Inflammatory macrophage (primary cell): ENCODE measurements around the gene CCDC142.
"Not testable (repeated sequence)": the region's sequence is repeated elsewhere in the genome, so short reads cannot be mapped to it uniquely, and the experiment has no call there.

Experiments
- DNase-seq, 2 donors: peaks; one replicate each; pipeline ENCODE4 v3.0.0-alpha.2; 2020 to 2022

The CCDC142 gene

DNA sequence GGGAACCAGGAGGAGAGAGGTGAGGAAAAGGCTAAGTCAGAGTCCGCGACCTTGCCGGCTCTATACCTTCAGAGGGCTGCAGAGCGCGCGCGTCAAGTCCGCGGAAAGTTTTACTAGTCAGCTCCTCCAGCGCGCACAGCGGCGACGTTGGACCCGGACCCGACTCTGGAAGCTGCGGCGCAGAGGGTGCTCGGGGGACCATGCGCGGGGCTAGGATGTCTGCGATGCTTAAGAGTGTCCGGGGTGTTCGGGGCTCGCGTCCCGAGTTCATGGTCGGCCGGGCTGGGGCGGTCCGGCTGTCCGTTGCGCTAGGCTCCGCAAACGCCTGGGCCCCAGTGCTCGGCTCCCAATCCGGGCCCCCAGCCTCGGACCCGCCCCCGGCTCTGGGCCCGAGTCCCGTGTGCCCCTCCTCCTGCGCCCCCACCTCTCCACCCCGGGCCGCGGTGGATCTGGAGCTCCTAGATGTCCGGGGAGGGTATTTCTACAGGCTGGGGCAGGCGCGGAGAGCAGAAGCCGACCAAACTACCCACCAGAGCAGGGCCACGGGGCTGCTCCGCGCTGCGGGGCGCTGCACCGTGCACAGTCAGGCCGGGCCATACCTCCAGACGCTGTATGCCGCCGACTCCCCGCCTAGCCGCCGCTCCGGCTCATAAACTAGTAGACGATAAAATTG lies 16.6 kb upstream of the CCDC142 start, which contains the start of gene LBX2:
Gene LBX2, minus strand, starts transcription at position 337 of the 673 bp plus-strand sequence. Its CDS starts 66 bp downstream, at position 271.
- DNase-seq: no peak

DNA sequence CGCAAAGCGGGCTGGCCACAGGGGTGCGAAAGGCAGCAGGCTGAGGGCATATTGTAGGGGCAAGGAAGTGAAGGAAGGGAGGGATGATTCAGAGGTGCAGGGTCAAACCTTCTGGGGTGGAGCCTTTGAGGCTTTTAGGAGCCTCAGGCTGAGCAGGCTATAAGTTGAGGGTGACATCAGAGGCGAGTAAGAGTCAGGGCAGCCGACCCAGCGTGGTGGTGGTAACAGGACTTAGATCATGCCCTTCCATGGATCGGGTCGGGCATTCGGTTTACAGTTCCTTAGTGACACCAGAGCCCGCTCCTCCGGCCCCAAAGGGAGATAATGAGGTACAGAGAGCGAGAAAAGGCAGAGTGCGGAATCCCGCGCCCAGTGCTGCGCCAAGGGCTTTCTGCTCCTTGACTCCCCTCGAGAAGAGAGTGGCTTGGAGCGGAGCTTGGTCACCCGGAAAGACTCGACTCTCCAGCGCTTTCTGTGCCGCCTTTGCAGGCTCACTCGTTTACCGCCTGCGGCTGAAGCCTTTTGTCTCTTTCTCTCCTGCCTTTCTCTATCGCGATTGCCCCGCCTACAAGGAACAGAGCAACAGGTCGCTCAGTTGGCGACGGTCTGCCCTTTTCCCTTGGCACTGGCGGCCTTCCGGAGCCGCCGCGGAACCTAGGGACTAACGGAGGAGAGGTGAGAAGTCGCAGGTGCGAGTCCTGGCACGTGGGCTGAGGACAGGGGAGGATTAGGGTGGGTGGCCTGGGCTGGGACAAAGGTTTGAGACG lies 15.9 kb upstream of the CCDC142 start:
- peak; percentile 15 to 57 for DNase-seq

DNA sequence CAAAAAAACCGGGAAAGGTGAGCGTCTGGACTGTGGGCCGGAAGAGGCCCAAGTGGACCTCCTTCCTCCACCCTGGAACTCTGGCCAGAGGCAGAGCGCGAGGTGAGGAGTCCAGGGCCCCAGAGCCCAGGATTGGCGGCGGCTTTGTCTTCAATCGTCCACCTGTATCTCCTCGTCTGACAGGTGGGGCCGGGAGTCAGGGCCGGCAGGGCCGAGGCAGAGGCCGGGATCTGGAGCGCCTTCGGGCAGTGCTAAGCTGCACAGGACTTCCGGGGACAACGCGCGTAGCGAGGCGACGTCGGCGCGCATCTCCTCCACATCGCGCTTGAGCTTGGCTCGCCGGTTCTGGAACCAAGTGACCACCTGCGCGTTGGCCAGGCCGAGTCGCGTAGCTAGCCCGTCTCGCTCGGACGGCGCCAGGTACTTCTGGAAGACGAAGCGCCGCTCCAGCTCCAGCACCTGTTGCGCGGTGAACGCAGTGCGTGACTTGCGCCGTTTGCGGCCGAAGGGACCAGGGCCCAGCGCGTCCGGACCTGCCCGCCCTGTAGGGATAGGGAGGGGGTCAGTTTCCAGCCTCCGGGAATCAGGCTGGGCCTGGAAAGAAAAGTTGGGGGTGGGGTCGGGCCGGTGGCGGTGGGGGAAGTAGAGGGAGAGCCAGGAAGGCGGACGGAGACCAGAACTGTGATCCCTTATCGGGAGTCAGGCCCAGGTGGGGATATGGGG lies 15.1 kb upstream of the CCDC142 start:
- DNase-seq: peak; percentile 15 to 31

DNA sequence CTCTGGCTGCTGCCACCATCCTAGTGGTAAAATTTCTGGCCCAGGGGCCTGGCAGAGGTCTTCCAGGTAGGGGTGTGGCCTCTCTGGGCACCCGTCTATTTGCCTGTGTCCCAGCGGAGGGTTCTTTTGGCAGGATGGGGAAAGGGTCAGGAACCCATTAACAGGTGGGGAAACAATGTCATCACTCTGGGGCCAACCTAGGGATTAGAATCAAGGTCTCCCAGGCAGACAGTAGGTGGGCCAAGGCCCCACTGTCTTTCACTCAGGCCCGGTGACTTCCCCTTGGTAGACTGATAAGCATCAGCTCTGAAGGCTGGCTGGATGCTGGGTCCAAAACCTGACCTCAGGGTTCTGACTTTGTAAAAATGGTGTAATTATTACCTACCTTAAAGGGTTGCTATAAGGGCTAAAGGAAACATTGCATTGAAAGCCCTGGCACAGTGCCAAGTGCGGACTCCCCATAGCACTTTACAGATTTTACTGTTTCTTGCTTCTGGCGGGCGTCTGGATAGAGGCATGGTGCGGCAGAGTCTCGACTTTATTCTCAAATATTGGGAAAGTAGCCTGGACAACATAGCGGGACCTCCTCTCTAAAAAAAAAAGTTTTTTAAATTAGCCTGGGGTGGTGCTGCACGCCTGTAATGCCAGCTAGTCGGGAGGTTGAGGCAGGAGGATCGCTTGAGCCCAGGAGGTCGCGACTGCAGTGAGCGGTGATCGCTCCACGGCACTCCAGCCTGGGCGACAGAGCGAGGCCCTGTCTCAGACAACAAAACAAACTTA lies 14.4 kb upstream of the CCDC142 start:
- no peak for DNase-seq

DNA sequence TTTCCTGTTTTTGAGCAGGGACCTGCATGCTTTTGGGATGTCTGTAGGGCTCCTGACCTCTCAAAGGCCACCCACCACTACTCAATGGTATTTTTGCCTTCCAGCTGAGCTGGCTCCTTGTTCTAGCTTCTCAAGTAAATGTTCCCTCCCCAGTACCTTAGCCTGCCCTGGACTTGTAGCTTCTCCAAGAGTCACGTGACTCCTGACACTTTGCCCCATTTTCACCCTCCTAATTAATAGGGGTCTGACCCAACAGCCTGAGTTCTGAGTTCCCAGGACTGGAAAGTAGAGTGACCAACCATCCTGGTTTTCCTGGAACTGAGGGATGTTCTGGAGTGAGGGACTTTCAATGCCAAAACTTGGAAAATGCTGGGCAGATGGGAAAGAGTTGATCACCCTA lies 12.6 kb upstream of the CCDC142 start:
- DNase-seq: no peak

DNA sequence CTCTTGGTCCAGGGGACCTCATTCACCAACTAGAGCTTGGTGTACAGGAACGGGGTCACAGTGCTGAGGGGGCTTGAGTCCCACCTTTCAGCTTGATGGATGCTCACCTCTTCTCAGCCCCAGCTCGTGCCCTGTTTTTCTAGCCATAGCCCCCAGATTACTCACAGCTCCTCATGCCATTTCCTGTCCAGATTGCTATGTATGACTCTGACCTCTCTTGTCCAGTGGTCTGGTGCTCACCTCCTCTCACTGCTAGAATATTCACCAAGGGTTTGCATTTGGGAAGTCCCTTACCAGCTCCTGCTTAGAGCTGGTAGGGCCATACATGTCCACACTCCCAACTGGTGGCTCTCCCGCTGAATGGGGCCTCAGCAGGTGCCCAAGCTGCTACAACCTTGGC lies 10.7 kb upstream of the CCDC142 start:
- DNase-seq: no peak

DNA sequence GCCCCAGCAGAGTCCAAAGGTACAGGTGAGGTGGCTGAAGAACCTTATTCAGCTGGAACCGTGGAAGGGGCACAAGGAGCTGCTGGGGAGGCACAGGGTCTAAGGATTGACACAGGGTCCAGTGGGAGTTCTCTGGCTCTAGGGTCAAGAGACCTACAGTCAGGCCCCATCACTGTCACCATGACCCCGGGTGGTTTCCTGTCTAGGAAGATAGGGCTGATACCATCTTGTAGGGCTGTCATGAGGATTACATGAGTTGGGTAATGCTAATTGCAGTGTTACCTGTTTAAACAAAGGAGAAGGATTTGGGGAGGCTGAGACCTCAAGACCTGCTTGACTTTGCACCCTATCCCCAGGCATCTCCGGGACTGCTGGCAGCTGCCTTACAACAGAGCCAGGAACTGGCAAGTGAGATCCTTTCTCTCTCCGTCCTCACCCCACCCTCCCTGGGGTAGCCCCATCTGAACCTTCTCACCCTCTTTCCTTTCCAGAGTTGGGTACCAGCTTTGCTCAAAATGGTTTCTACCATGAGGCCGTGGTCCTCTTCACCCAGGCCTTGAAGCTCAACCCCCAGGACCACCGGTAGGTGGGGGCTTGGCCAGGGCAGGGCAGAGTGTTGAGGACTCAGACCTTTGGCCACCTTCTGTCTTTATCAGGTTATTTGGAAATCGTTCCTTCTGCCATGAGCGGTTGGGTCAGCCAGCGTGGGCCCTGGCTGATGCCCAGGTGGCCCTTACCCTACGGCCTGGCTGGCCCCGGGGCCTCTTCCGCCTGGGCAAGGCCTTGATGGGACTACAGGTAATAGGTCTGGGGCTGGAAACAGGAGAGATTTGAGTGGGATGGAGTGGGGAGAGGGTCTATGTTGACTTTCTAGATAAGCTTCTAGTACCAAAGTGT lies 9.1 kb upstream of the CCDC142 start:
- DNase-seq: no peak

DNA sequence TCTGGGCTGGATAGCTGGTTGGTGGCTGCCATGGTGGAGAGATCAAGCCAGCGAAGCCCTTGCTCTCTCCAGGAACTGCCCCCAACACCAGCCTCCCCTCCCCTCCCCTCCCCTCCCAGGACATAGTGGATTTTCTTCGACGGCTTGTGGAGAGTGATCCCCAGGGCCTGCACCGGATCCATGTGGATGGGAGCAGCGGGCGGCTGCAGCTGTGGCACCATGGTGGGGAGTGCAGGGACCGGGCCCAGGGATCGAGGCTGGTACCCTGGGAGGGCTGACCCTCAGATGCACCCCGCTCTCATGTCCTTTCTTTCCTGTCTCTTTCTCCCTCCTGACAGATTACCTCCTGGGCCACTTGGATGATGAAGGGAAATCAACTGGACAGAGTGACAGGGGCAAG lies 7.1 kb upstream of the CCDC142 start:
- no peak for DNase-seq

DNA sequence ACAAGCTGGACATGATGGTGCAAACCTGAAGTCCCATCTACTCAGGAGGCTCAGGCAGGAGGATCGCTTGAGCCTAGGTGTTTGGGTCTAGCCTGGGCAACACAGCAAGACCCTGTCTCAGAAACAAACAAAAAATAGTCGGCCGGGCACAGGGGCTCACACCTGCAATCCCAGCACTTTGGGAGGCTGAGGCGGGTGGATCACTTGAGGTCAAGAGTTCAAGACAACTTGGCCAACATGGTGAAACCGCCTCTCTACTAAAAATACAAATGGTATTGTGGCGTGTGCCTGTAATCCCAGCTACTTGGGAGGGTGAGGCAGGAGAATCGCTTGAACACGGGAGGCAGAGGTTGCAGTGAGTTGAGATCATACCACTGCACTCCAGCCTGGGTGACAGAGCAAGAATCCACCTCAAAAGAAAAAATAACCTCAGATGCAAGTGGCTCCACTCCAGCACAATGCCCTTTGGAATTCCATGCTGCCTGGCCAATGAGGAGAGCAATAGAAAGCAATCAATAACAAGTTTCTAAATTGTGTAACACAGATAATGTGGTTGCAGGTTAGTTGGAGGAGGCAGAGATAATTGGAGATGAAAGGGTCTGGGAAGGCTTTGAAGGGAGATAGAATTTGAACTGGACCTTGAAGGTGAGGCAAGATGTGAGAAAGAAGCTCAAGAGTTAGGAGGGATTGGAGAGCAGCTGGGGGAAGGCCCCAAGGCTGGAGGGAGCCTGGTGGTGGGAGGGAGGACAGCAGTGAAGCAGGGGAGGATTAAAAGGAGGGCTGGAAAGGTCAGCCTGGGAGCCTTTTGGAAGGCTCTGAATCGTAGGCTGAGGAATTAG lies 6.1 kb upstream of the CCDC142 start:
- DNase-seq: no peak

DNA sequence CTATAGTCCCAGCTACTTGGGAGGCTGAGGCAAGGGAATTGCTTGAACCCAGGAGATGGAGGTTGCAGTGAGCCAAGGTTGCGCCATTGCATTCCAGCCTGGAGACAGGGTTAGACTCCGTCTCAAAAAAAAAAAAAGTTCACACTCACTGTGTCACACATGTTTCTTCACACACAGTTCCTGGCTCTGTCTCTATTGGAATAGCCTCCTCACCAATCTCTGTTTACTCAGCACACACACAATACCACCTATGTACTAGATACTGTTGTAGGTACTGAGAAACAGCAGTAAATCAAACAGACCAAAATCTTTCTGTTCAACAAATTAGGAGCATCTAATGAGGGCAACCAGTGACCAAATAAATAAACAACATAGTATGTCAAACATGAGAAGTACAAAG lies 3.3 kb upstream of the CCDC142 start:
- no peak for DNase-seq

DNA sequence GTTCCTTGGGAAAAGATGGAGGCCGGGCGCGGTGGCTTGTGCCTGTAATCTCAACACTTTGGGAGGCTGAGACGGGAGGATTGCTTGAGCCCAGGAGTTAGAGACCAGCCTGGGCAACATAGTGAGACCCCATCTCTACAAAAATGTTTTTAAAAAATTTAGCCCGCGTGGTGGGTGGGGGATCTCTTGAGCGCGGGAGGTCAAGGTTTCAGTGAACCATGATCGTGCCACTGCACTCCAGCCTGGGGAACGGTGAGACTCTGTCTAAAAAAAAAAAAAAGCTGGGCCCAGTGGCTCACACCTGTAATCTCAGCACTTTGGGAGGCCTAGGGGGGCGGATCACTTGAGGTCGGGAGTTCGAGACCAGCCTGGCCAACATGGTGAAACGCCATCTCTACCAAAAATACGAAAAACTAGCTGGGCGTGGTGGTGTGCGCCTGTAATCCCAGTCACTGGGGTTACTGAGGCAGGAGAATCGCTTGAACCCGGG lies 922 bp upstream of the CCDC142 start:
- DNase-seq: not testable (repeated sequence)

DNA sequence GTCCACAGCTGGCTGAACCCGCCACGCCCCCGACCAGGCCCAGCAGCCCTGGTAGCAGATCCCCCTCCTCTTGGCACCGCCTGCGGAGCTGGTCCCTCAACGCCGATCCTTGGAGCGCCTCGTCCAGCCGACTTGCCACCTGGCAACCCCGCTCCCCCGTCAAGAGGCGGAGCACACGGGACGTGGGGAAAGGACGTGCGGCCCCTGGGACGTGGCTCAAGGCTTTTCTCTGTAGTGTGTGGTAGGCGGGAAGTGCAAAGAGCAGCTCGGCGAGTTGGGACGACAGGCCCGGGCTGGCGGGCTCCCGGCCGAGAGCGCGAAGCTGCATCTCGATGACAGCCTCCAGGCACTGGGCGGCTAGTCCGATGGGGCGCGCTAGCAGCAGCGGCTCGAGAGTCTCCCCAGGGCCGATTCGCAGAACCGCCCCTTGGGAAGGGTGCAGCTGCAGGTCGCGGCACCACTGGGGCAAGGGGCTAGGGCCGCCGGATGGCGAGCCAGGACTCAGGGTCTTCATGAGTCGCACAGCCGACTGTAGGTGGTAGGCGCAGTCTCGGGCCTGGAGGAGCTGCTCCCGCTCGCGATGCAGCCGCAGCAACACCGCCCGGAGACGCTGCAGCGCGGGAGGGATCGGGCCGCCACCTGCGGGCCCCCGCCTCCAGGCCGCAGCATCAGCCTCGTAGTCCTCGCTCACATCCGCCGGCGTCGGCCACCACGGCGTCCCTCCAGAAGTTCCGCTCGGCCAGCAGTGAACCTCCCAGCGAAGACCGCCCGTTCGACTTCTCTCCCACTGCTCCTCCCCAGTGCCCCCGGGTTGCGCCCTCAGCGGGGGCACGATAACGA lies 617 bp downstream of the CCDC142 start:
- DNase-seq: peak in 1 of 2 donors; percentile 68

DNA sequence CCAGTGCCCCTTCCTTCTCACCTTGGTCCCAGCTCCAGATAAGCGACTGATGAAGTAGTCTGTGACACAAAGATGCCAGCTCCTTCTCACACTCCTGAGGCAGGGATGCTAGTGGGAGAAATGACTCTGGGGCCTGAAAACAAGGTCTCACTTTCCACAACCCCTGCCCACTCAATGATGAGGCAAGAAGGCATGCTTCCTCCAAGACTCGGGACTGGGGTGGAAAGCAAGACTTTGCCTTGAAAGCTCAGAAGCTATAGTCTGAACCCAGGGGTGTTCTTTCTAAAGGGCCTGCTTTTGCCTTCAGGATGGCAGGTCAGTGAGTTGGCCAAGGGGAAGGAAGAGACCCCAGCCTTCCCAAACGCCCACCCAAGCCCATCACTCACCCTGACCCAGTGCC lies 1.4 kb downstream of the CCDC142 start:
- peak; percentile 64 to 84 for DNase-seq

DNA sequence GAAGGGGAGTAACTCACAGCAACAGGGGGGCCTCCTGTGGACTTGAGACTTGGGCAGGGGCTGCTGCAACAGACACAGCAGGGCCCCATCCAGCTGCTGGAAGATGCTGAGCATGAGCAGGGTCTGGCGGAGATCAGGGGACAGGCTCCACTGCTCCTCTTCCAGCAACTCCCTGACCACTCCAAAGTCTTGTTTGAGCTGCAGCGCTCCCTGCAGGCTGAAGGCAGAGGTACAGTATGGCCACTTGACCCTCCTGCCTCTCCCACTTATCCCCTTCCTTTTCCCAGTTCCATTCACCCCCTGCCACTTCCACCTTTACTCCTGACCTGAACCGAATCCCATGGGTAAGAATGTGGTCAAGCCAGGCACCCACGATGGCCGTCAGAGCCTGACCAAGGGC lies 7.9 kb downstream of the CCDC142 start:
- no peak for DNase-seq

DNA sequence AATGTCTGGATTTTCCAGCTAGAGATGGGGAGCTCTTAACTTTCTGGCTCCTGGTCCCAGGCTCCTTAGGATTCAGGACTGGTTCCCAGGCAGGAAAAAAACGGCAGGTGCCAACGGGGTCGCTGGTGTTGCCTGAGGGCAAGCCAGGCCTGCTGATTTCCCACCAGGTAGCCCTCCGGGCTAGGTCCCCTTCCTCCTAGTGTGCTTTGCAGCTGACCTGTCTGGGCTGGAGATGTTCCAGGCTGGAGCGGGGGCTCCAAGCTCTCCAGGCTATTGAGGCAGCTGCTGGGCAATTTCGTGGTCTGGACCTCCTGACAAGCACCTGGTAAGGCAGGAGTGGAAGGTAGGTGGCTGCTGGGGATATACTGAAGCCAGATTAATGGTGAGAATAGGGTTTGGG lies 8.3 kb downstream of the CCDC142 start:
- no peak for DNase-seq

DNA sequence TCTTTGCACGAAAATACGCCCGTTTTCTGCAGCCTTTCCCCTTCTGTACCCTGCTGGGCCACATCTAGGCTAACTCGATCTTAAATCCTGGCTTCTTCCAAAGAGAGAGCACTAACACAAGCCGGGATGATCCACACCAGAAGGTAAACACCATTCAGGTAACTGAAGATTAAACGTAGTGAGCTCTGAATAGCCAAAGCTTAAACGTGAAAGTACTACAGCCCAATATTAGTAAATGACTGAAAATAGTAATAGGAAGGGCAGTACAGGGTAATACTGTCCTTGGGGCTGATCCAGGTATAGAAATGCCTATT lies 9.9 kb downstream of the CCDC142 start:
- no peak for DNase-seq

DNA sequence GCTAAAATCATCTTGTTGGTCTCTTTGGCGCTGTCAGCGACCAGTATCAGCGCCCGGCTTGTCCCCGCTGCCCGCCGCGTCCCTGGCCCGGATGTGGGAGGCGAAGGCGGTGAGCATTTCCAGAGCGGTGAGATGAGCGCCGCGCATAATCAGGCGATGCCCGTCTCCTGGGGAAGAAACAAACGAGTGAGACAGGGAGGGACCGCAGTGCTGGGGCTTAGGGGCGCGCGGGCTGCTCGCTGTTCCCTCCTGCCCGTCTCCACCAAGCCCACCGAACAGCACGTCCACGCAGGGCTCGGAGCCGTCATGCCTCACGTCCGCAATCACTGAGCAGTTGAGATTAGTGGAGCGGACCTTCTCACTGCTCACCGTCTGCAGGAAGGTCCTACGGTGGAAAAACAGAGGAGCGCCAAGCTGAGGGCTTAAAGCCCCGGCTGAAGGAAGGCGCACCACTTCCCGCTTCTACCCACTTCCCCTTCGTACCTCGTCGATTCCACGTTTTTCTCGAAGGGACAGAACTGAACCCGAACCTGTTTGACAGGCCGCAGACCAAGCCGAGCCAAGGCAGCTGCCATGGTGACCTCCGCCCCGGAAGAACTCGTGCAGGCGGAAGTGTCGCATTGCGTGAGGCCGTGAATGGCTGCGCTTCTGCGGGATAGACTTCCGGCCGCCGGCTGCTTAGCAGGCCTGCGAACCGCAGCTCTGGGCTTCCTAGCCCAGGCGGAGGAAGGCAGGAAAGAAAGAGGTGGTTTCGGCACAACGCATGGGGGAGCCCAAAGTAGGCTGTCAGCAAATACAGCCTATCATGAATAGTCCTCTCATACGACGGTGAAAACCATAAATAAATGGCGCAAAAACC lies 10.5 kb downstream of the CCDC142 start, which contains the start of gene MRPL53:
Gene MRPL53, minus strand, starts transcription at position 595 of the 859 bp plus-strand sequence. Its CDS starts 20 bp downstream, at position 575.
- peak; percentile 93 to 94 for DNase-seq

DNA sequence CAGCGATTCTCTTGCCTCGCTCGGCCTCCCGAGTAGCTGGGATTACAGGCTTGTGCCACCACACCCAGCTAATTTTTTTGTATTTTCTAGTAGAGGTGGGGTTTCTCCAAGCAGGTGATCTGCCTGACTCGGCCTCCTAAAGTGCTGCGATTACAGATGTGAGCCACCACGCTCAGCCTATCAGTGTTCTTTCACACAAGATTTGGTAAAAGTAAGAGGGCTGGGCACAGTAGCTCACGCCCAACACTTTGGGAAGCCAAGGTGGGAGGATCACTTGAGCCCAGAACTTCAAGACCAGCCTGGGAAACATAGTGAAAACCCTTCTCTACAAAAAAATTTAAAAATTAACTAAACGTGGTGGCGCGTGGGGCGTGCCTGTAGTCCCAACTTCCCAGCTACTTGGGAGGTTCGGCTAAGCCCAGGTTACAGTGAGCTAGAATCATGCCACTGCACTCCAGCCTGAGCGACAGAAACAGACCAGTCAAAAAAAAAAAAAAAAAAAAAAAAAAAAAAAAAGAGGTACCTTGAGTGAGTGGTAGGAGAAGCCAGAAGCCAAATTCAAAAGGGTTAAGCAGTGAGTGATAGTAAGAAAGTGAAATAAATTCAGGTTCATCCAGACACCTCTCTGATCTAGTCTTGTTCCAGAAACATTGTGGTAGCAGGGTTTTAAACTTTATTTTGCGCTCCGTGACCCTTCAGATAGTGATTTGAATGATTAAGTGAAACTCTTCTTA lies 11.3 kb downstream of the CCDC142 start:
- DNase-seq: no peak
